ENCODE results near the gene COX18.

- TF ChIP-seq CTCF (IDR thresholded peaks at IDR 0.05) (no peak), REST (IDR thresholded peaks at IDR 0.05; ENCODE audit: insufficient read depth in 1 of 2, low read depth in 2 of 2, low read length in 1 of 2) (no peak), TCF7L2 (IDR thresholded peaks at IDR 0.05; ENCODE audit: low read depth, low read length) (no peak)
Observed at GRCh38 chr4:73051625-73052024, 17.9 kb downstream of the COX18 start.
